ENCODE measurements around the gene SNTA1.

GRCh38 chr20:33407251-33407650 is 36.3 kb downstream of the SNTA1 start:
- TF ChIP-seq EZH2 (IDR thresholded peaks at IDR 0.05; ENCODE audit: borderline replicate concordance) (no peak), CTCF (IDR thresholded peaks at IDR 0.05; ENCODE audit: poor library complexity) (no peak), EZH2phosphoT487 (IDR thresholded peaks at IDR 0.05; ENCODE audit: low read depth, severe bottlenecking, unreplicated experiment) (no peak)
